Astrocyte of the spinal cord (primary cell): ENCODE data around the gene PRDM15.

Experiments
- DNase-seq: peaks from one replicate; pipeline ENCODE4 v3.0.0; 2011; ENCODE audit warnings: low read depth, low spot score
- H3K4me3 ChIP-seq: 2 replicates; pipeline ENCODE4 v1.5.1; 2011; ENCODE audit warnings: low read depth, mild to moderate bottlenecking, low read length, moderate library complexity
- CTCF ChIP-seq: IDR thresholded peaks from 2 replicates; pipeline ENCODE4 v1.5.1; 2012; ENCODE audit warnings: low read depth, mild to moderate bottlenecking, low read length, inconsistent platforms
- in situ Hi-C: cut with HindIII; loops from 2 replicates; pipeline ENCODE4 v1.10.0; 2017; ENCODE audit warnings: low sequenced_read_pairs

Gene PRDM15

GRCh38 chr21:41824466-41825207 lies 54.5 kb downstream of the PRDM15 start:
- no peak for DNase-seq
- H3K4me3 ChIP-seq, result no peak overlapping the region
- in situ Hi-C loops, result no loop called here
- no peak for TF ChIP-seq CTCF

DNA sequence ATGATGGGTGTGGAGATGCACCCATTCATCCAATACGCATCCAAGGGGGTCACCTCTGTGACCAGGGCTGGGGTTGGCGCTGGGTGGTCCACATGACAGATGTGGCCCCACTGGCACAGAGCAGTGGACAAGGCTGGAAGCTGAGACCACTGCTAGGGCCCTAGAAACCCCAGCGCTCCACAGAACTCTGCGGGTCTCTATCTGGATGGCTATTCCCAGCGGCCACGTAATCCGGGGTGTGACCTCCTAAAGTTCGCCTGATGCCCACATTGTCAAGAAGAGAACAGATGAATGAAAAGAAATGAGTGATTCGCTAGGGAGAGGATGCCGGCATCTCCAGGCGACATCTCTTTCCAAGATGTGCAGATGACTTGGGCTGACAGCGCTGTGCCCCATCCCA lies 55.2 kb downstream of the PRDM15 start:
- in situ Hi-C loops, result no loop called here
- no peak overlapping the region for H3K4me3 ChIP-seq
- TF ChIP-seq CTCF, result no peak
- no peak for DNase-seq

GRCh38 chr21:41823166-41823565 lies 56.0 kb downstream of the PRDM15 start:
- no peak for TF ChIP-seq CTCF
- in situ Hi-C loops, result no loop called here
- DNase-seq, result no peak
- no peak overlapping the region for H3K4me3 ChIP-seq

DNA sequence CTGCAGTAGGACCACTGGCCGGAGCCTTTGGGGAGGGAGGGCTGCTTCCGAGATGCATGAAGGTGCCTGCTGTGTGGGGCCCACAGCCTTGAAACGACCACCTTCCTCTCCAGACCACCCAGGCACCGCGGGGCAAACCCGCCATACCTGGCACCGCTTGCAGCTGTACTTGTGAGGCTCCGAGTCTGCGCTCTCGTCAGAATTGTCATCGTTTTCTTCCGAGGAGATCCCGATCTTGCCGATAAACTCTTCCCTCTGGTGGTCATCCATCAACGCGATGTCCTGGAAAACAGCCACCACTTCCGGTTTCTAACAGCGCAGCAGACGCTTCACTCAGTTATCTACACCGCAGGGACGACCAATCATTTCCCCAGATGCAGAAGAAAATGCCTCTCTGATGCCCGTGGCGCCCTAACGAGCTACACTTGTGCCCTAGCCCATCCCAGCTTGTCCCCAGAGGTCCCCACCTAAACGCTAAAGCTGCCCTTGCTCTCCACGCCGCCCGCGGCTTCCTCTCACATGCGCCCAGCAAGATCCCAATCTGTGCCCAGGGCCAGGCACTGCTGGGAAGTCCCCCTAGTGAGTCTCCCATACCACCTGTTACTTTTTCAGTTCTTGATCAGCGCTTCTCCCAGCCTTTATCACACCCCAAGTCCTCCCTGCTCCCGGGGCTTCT lies 57.2 kb downstream of the PRDM15 start:
- TF ChIP-seq CTCF, result no peak
- in situ Hi-C loops, result no loop called here
- no peak overlapping the region for H3K4me3 ChIP-seq
- DNase-seq, result no peak

DNA sequence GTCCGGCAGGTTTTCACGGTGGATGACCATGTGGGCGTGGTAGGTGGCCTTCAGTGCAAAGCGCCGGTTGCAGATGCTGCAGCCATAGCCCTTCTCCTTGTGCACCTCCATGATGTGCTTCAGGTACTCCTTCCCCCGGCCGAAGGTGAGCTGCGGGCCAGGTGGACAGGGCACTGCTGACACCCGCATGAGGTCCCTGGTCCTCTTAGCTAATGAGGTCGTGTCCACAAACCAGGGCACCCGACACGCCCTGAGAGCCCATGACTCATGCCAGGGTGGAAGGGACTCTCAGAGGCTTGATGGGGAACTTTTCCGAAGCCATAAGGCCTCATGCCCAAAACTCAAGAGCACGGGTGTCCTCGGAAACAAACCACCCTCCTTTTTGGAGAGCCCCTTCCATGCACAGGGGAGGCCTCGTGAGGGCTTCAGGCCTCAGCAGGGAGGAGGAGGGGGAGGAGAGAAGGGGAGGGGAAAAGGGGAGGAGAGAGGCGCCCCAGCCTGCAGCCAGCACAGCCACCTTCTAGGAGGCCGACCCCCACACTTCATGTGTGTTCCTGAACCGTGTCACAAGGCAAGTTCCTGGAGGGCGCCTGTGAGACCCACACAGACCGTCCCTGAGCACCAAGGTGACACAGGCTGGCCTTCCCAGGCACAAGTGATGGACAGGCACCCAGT lies 57.9 kb downstream of the PRDM15 start:
- in situ Hi-C loops, result no loop called here
- no peak for TF ChIP-seq CTCF
- H3K4me3 ChIP-seq, result no peak overlapping the region
- DNase-seq, result no peak

DNA sequence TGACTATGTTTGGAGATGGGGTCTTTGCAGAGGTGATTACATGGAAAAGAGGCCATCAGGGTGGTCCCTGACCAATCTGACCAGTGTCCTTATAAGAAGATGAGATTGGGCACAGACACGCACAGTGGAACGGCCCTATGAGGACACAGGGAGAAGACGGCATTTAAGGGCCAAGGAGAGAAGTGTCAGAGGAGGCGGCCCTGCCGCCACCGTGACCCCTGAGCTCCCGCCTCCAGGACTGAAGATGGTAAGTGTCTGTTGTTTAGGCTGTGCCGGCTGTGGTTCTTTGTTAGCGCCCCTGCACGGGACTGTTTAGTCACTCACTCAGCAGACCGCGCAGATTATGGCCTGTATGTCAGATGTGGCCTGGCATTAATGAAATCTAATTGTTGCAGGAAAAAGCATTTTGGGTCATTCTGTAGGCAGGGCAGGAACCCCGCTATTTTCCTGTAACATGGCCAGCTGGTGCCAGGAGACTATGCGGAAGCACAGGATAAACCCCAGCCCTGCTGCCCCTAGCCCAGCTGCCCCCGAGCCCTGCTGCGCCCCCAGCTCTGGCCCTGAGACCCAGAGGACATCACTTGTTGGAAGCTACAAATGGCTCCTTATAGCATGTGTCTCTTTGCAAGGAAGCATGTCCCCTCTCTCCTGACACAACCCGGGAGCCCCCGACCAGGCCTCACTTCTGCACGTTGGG lies 58.6 kb downstream of the PRDM15 start:
- no peak for DNase-seq
- no peak overlapping the region for H3K4me3 ChIP-seq
- TF ChIP-seq CTCF, result no peak
- in situ Hi-C loops, result no loop called here
